Activated CD4-positive, alpha-beta T cell treated with anti-CD3 and anti-CD28 coated beads, Interleukin-2, amount 50 U/mL, for 16 hours (primary cell): ENCODE measurements around the gene FAM131A.

ENCODE experiments used
- DNase-seq: peaks from one replicate; pipeline ENCODE4 v3.0.0-alpha.2; 2020

Gene FAM131A

DNA sequence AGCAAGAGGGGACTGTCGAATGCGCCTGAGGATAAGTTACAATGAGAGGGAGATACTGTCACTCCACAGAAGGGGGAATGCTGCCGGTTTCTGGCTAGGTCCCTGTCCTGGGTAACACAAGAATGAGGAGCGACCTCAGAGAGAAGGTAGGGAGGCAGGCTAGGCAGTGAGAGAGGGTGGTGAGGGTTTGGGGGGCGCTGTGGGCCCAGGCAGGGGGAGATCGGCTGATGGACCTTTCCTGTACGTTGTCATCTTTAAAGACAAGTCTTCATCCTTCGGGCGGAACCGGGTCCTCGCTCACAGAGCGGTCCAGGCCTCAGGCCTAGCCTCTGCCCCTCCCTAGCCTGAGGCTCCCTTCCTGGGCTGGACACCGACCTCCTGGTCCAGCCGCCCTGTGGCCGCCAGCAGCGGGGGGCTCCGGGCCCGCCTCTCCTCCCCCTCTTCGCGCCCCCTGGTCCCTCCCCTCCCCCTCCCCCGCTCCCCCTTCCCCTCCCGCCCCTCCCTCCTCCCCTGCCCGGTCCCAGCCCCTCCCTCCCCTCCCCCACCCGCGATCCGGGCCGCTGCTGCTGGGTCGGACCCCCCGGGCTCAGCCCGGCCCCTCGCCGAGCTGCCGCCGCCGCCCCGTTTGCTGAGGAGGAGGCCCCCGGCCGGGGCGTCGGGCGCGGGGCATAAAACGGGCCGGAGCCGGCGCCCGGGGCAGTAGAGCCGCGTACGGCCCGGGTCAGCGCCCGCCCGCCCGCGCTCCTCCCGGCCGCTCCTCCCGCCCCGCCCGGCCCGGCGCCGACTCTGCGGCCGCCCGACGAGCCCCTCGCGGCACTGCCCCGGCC, 42.2 kb downstream of the FAM131A start, which contains the start of gene CHRD:
TSS of gene CHRD (plus strand) at position 697 of the 827 bp plus-strand sequence. CDS start 265 bp downstream, outside the sequence.
- no peak for DNase-seq

DNA sequence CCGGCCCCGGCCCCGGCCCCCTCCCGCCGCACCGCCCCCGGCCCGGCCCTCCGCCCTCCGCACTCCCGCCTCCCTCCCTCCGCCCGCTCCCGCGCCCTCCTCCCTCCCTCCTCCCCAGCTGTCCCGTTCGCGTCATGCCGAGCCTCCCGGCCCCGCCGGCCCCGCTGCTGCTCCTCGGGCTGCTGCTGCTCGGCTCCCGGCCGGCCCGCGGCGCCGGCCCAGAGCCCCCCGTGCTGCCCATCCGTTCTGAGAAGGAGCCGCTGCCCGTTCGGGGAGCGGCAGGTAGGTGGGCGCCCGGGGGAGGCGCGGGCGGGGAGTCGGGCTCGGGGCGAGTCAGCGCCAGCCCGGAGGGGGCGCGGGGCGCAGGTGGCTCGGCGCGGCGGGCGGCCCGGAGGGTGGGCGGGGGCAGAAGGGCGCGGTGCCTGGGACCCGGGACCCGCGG, 42.8 kb downstream of the FAM131A start:
- no peak for DNase-seq

DNA sequence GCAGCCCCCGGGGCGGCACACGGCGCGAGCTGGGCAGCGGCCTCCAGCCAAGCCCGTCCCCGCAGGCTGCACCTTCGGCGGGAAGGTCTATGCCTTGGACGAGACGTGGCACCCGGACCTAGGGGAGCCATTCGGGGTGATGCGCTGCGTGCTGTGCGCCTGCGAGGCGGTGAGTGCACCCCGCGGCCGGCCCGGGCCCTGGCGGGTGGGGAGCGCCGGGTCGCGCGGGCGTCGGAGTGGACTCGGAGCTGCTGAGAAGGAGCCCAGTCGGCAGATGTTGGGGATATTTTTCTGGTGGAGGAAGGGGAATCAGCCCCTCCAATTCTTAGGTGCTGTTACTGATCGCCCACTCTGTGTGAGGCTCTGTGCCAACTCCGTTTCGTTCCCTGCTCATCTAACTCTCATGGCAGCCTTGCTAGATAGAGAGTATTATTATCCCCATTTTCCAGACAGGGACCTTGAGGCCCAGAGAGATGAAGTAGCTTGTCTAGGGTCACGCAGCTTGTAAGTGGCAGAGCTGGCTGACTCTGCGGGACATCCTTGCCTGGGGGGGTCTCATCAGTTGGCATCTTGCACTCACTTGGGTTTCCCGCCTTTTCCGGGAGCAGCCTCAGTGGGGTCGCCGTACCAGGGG, 43.3 kb downstream of the FAM131A start:
- no peak for DNase-seq

DNA sequence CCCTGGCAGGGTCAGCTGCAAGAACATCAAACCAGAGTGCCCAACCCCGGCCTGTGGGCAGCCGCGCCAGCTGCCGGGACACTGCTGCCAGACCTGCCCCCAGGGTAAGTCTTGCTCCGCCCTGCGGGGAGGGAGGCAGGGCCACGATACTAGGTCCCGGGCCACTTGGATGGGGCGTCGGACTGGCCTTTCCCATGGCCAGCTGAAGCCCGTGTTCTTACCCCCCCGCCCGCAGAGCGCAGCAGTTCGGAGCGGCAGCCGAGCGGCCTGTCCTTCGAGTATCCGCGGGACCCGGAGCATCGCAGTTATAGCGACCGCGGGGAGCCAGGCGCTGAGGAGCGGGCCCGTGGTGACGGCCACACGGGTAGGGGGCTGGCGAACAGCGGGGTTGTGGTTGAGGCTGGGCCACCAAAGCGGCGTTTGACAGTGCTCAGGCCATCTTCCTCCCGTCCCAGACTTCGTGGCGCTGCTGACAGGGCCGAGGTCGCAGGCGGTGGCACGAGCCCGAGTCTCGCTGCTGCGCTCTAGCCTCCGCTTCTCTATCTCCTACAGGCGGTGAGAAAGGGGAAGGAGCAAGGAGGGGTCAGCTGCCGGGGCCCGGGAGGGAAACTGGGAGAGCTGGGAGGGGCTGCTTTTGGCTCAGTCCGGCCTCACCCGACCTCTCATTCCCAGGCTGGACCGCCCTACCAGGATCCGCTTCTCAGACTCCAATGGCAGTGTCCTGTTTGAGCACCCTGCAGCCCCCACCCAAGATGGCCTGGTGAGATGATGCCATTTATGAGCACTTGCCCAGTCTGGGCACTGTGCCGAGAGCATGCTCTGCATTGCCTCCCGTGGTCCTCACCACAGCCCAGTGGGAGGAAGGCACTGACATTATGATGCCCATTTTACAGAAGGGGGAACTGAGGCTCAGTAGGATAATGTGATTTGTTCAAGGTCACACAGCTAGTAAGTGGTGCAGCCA, 44.1 kb downstream of the FAM131A start:
- no peak for DNase-seq

DNA sequence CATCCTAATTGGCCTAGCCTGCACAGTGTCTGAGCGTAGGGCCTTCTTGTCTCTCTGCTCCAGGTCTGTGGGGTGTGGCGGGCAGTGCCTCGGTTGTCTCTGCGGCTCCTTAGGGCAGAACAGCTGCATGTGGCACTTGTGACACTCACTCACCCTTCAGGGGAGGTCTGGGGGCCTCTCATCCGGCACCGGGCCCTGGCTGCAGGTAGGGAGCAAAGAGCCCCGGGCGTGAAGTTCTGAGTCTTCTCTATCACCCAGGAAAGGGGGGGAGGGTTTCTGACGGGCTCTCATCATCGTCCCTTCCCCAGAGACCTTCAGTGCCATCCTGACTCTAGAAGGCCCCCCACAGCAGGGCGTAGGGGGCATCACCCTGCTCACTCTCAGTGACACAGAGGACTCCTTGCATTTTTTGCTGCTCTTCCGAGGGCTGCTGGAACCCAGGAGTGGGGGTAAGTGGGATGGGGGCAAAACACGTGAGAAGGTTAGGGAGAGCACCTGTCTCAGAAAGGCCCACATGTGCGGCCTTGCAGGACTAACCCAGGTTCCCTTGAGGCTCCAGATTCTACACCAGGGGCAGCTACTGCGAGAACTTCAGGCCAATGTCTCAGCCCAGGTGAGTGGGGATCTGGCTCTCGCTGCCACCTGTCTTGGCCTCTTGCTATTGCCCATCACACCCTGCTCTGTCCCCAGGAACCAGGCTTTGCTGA, 45.1 kb downstream of the FAM131A start:
- DNase-seq, result no peak

DNA sequence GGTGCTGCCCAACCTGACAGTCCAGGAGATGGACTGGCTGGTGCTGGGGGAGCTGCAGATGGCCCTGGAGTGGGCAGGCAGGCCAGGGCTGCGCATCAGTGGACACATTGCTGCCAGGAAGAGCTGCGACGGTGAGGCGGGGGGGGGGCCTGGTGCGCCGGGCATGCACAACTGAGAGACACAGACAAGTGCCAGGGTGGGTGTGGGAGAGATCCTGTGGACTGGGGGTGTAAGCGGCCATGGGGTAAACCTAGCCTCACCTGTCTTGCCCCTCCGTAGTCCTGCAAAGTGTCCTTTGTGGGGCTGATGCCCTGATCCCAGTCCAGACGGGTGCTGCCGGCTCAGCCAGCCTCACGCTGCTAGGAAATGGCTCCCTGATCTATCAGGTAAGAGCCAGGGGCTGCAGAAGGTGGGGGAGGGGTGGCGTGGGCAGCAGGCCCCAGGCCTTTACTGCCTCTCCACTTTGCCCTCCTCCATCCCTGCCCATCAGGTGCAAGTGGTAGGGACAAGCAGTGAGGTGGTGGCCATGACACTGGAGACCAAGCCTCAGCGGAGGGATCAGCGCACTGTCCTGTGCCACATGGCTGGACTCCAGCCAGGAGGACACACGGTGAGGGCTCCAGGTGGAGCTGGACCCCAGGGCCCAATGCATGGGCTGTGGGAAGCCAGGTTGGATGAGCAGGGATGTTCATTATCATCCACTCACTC, 45.8 kb downstream of the FAM131A start:
- DNase-seq, result no peak

DNA sequence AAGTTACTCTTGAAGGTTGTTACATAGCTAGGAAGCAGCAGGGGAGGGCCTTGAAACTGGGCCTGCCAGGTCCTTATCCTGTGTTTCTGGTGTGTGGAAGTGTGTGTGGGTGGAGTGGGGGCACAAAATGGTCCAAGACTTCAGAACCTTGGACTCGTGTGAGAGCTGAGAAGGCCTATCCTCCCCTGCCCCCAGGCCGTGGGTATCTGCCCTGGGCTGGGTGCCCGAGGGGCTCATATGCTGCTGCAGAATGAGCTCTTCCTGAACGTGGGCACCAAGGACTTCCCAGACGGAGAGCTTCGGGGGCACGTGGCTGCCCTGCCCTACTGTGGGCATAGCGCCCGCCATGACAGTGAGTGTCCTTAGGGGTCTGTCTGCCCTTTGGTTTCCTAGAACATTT, 46.9 kb downstream of the FAM131A start:
- no peak for DNase-seq

DNA sequence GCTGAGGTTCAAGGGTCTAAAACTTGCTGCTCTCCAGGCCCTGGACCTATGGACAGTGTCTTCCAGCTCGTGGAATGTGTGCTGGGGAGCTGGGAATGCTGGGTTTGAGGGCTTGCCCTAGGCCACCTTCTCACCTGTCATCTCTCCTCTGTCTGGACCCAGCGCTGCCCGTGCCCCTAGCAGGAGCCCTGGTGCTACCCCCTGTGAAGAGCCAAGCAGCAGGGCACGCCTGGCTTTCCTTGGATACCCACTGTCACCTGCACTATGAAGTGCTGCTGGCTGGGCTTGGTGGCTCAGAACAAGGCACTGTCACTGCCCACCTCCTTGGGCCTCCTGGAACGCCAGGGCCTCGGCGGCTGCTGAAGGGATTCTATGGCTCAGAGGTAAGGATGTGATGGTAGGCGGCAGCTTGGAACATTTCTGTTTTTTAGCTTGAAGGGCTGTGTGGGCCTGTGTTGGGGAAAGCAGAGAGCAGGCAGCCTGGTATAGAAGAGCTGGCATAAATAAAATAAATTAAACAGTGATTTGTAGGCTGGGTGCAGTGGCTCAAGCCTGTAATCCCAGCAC, 47.5 kb downstream of the FAM131A start:
- no peak for DNase-seq

DNA sequence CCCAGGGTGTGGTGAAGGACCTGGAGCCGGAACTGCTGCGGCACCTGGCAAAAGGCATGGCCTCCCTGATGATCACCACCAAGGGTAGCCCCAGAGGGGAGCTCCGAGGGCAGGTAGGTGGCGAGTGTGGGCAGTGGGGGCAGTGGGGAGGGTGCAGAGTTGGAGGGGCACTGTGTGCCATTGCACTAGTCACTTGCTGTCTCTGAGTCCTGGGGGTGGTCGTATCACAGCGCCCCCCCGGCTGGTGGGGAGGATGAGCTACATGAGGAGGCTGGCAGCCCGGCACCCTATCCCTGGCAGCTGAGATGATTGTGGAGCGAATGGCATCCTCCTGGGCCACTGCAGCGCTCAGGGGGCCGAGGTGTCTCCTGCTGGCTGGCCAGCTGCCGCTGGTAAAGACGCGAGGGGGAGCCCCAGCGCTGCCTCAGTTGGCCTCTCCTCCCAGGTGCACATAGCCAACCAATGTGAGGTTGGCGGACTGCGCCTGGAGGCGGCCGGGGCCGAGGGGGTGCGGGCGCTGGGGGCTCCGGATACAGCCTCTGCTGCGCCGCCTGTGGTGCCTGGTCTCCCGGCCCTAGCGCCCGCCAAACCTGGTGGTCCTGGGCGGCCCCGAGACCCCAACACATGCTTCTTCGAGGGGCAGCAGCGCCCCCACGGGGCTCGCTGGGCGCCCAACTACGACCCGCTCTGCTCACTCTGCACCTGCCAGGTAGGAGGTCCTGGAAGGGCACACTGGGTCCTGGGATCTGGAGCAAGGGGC, 48.8 kb downstream of the FAM131A start:
- no peak for DNase-seq

DNA sequence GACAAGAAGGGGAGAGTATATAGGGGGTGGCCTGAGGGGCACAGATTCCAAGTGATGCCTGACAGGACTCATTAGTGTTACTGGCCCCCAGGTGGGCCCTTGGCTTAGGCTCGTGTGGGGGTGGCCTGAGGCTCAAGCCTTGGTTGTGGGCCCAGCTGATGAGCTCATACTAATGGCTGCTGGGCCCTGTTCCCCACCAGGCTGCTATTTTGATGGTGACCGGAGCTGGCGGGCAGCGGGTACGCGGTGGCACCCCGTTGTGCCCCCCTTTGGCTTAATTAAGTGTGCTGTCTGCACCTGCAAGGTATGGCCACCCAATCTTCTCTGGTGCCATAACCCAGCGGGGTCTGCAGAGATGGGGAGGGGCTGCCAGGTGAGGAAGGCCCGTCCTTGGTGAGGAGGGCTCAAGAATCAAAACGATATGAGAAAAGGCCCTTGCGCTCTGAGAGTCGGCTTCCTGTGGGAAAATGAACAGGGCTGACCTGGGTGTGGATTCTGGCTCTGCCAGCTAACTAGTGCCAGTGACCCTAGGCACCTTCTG, 49.8 kb downstream of the FAM131A start:
- no peak for DNase-seq

DNA sequence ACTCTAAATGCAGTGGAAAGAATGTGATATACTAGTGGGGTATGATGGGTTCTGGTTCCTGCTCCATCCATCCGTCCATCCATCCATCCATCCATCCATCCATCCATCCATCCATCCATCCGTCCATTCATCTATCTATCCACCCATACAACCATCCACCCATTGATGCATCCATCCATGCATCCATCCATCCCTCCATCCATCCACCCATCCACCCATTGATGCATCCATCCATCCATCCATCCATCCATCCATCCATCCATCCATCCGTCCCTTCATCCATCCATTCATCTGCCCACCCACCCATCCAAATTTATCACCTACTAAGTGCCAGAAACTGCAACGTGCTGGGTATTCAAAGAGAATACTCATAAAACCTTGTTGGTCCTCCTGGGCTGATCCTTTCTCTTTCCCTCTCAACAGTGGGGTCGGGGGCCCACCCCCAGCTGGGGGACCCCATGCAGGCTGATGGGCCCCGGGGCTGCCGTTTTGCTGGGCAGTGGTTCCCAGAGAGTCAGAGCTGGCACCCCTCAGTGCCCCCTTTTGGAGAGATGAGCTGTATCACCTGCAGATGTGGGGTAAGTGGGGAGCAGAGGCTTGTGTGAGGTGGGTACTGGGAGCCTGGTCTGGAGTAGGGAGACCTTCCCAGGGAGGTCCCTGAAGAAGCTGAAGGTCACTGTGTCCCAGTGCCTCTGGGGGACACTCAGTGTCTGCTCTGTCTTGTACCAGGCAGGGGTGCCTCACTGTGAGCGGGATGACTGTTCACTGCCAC, 51.0 kb downstream of the FAM131A start:
- no peak for DNase-seq

DNA sequence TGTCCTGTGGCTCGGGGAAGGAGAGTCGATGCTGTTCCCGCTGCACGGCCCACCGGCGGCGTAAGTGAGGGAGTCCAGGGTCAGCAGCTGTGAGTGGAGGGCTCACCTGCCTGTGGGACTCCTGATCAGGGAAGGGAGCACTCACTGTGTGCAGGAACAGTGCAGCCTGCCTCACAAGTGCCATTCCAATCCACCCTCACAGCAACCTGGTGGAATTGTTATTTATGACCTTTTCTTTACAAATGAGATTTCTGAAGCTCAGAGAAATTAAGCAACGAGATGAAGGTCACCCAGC, 51.5 kb downstream of the FAM131A start:
- no peak for DNase-seq

DNA sequence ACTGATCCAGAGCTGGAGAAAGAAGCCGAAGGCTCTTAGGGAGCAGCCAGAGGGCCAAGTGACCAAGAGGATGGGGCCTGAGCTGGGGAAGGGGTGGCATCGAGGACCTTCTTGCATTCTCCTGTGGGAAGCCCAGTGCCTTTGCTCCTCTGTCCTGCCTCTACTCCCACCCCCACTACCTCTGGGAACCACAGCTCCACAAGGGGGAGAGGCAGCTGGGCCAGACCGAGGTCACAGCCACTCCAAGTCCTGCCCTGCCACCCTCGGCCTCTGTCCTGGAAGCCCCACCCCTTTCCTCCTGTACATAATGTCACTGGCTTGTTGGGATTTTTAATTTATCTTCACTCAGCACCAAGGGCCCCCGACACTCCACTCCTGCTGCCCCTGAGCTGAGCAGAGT, 52.0 kb downstream of the FAM131A start:
- no peak for DNase-seq

DNA sequence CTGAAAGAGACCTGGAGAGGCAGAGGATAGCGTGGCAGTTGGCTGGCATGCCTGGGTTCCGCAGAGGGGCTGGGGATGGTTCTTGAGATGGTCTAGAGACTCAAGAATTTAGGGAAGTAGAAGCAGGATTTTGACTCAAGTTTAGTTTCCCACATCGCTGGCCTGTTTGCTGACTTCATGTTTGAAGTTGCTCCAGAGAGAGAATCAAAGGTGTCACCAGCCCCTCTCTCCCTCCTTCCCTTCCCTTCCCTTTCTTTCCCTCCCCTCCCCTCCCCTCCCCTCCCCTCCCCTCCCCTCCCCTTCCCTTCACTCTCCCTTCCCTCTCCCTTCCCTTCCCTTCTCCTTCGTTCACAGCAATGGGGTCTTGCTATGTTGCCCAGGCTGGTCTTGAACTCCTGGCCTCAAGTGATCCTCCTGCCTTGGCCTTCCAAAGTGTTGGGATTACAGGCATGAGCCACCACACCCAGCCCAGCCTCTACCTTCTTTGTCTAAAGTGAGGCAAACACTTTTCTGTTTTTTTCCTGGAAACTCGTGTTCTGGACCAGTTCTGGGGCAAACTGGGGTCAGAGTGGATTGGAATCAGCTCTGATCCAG, 52.6 kb downstream of the FAM131A start:
- no peak for DNase-seq

DNA sequence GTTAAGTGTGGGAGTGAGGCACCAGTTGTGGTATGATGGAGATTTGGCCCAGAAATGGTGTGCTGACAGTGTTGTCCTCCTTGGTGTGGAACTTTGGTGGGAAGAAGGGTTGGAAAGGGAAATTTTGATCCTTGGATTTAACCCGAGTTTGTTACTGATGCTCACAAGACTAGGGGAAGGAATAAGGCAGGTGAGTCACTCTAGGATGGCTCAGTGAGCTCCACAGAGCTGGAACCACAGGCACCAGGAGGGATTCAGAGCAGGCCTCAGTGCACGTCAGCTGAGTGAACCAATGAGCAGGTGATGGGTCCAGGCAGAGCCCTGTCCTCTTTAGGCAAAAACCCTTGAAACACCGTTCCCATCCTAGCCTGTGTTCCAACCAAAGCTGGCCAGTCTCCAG, 53.9 kb downstream of the FAM131A start:
- DNase-seq, result no peak

DNA sequence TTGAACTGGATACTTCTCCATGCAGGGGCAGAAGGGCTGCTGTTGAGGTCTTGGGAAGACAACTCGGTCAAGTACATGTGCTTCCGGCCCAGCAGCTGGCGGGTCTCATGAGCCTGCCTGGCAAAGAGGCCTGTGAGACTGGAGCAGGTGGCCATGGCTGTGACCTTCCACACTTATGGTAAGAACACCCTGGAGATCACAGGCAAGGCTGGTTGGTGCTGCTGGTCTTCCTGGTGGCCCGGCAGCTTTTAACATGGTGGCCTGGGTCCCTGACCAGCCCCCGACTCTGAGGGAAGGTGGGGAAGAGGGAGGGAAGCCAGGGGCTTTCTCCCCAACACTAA, 57.9 kb downstream of the FAM131A start:
- DNase-seq, result no peak
